Measurements from ENCODE around the gene RASA2.

DNA sequence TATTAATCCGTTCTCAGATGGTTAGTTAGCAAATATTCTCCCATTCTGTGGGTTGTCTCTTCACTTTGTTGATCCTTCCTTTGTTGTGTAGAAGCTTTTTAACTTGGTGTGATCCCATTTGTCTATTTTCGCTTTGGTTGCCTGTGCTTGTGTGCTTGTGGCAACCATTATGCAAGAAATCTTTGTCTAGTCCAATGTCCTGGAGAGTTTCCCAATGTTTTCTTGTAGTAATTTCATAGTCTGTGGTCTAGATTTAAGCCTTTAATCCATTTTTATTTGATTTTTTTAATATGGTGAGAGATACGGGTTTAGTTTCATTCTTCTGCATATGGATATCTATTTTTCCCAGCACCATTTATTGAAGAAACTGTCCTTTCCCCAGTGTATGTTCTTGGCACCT is 59.8 kb downstream of the RASA2 start:
- TF ChIP-seq, protein P1, sequence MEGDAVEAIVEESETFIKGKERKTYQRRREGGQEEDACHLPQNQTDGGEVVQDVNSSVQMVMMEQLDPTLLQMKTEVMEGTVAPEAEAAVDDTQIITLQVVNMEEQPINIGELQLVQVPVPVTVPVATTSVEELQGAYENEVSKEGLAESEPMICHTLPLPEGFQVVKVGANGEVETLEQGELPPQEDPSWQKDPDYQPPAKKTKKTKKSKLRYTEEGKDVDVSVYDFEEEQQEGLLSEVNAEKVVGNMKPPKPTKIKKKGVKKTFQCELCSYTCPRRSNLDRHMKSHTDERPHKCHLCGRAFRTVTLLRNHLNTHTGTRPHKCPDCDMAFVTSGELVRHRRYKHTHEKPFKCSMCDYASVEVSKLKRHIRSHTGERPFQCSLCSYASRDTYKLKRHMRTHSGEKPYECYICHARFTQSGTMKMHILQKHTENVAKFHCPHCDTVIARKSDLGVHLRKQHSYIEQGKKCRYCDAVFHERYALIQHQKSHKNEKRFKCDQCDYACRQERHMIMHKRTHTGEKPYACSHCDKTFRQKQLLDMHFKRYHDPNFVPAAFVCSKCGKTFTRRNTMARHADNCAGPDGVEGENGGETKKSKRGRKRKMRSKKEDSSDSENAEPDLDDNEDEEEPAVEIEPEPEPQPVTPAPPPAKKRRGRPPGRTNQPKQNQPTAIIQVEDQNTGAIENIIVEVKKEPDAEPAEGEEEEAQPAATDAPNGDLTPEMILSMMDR (IDR thresholded peaks at IDR 0.05), result no peak
- no peak for TF ChIP-seq POLR2A (IDR thresholded peaks at IDR 0.05)
- TF ChIP-seq POLR2AphosphoS5 (IDR thresholded peaks at IDR 0.05), result no peak

Measured in prostate gland (tissue), 2 donors.